Lower leg skin (tissue), 4 donors: Measurements from ENCODE around the gene MIPOL1. TPM values are rescaled to one million over a fixed set of nuclear protein-coding genes. Genes with fewer than 3 reads are reported as not detected.

Experiments used
- DNase-seq, 2 donors: peaks; one replicate each; pipeline ENCODE4 v3.0.0-alpha.2; 2019; ENCODE audit warnings: low spot score in 2 of 2
- H3K4me3 ChIP-seq: fragments of 200-600 bp; sonication (generic); 2 replicates; pipeline ENCODE4 v1.5.1; 2017; ENCODE audit warnings: mild to moderate bottlenecking, low read depth; ENCODE audit not compliant: poor library complexity, severe bottlenecking
- POLR2A ChIP-seq, 2 donors: fragments of 450-650 bp; IDR thresholded peaks; one replicate each; pipeline ENCODE4 v1.6.1; 2016 to 2017; ENCODE audit warnings: antibody characterized with exemption in 2 of 2, mild to moderate bottlenecking in 1 of 2, moderate library complexity in 1 of 2
- WGBS, 2 donors: methylation state at CpG; one replicate each; pipeline ENCODE4 v1.1.5; 2018; 5-methylcytosine and 5-hydroxymethylcytosine counted together
- intact Hi-C: fragments of 100-400 bp; cut with DNase I; formaldehyde crosslinking; loops from one replicate; pipeline ENCODE4 v1.15.0; 2023; ENCODE audit warnings: low total_unique reads
- total RNA-seq, 4 donors: library from RNA; depleted of rRNA; stranded (reverse); fragments of >200 nt; gene quantifications; one replicate each; pipeline ENCODE4 v1.1.0, GENCODE V29; 2016
- TF ChIP-seq, protein P1 (sequence below), 3 donors: fragments of 450-650 bp; IDR thresholded peaks; one replicate each; pipeline ENCODE4 v1.5.1; 2016; ENCODE audit warnings: antibody characterized with exemption in 3 of 3, mild to moderate bottlenecking in 3 of 3, moderate library complexity in 2 of 3

MIPOL1 gene
- total RNA-seq, 4 donors from 2014 or later = 3.6 to 6.9 (median 5.9) TPM

DNA sequence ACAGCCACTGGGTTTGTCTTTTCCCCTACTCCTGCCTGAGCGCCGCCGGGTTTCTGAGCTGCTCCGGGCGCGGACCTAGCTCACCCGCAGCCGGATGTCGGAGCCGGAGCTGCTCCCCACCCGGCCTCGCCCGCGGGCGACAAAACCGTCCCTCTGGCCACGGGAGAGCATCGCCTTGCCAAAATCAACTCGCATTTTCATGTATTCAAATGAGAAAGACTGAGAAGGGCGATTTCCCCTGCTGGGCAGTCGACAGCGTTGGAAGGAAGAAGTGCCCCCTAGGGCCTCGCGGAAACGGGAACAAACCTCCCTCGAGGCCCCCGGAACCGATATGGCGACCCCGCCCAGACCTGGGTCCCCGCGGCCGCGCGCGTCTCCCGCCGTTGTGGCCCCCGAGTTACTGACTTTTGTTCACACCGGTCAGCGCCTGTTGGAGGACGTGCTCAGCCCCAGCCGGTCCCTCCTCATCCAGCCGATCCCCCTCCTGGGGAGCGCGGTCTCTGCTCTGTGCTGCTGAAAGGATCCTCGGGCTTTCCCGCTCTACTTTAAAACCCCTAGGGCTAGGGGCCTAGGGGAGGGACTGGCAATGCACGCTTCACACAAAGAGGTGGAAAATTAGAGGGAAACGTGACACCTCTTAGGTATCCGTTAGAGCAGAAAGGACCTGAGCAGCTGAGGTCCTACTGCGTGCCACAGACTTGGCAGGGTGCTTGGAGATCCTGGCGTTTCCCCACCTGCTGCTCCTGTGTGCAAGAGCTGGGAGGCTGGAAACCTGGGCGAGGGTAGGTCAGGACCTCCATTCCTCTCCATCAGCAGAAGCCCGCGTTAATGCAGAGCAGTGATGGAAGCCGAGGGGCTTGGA, 402.0 kb downstream of the MIPOL1 start:
- DNase-seq = no peak
- no peak overlapping the region for H3K4me3 ChIP-seq
- 2 to 3% methylated on average over 45 to 57 of the region's 57 CpGs for WGBS, 2 donors
- intact Hi-C loops = no loop called here
- TF ChIP-seq POLR2A (IDR thresholded peaks at IDR 0.05) = no peak
- TF ChIP-seq, protein P1, sequence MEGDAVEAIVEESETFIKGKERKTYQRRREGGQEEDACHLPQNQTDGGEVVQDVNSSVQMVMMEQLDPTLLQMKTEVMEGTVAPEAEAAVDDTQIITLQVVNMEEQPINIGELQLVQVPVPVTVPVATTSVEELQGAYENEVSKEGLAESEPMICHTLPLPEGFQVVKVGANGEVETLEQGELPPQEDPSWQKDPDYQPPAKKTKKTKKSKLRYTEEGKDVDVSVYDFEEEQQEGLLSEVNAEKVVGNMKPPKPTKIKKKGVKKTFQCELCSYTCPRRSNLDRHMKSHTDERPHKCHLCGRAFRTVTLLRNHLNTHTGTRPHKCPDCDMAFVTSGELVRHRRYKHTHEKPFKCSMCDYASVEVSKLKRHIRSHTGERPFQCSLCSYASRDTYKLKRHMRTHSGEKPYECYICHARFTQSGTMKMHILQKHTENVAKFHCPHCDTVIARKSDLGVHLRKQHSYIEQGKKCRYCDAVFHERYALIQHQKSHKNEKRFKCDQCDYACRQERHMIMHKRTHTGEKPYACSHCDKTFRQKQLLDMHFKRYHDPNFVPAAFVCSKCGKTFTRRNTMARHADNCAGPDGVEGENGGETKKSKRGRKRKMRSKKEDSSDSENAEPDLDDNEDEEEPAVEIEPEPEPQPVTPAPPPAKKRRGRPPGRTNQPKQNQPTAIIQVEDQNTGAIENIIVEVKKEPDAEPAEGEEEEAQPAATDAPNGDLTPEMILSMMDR (IDR thresholded peaks at IDR 0.05) = no peak

DNA sequence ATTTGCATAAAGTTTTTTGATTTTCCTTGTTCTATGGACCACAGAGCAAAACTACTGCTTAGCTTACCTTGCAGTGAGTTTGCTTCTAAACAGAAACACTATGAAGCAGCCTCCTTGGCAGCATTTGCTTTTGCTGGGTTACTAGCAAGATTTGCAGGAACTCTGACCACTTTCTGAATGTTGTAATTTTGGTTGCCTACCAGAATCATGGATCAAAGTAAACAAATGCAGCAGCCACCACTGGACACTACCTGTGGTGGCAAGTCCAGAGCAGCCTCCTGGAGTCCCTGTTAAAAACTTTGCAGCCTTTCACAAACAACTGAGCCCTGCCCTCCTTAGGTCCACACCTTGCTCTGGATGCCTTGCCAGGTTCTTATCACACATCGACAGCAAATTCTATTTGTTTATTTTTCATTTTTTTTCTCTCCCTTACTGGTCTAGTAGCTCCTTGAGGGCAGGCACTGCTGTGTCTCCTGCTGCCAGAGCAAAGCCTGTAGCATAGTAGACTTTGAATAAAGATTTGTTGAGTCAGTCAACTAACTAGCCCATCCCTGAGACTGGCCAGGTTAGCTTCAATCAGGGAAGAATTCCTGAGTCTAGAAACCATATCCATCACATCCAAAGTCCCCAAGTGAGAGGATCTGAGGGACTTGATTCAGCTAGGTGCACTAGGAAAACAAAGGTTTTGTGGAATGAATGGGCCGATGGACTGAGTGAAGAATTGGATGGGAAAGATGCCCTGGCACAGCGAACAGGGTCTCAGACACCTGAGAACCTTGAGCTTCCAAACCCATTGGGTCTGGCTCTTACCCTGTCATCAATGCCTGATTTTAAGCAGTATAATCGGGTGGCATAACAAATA, 403.4 kb downstream of the MIPOL1 start:
- intact Hi-C loops = no loop called here
- no peak for TF ChIP-seq POLR2A (IDR thresholded peaks at IDR 0.05)
- TF ChIP-seq, protein P1 (IDR thresholded peaks at IDR 0.05) = no peak
- 38 to 40% methylated on average over 4 of the region's 4 CpGs for WGBS, 2 donors

GRCh38 chr14:37601865-37602264, 404.1 kb downstream of the MIPOL1 start:
- DNase-seq = no peak
- intact Hi-C loops = no loop called here
- no peak for TF ChIP-seq POLR2A (IDR thresholded peaks at IDR 0.05)
- TF ChIP-seq, protein P1 (IDR thresholded peaks at IDR 0.05) = no peak
- H3K4me3 ChIP-seq = no peak overlapping the region
- WGBS, 2 donors = 13% methylated on average over 22 of the region's 22 CpGs

More for the DNA sequence above, 403.4 kb downstream of the MIPOL1 start:
- H3K4me3 ChIP-seq = no peak overlapping the region
- no peak for DNase-seq

Other genes starting within 250 kb of the MIPOL1 start
- gene SLC25A21, start 25.3 kb upstream of the MIPOL1 start, total RNA-seq = under 1 TPM in 2 of 4 donors, not detected in 2; 0.08 to 0.29 TPM